Chondrocyte (in vitro differentiated cells): Measurements from ENCODE around the gene HYAL2. TPM values are rescaled to one million over a fixed set of nuclear protein-coding genes. Genes with fewer than 3 reads are reported as not detected.
A peak's percentile ranks its signal among the peaks of the same experiment; 100 is the strongest.

Experiments
- DNase-seq: peaks from one replicate; pipeline ENCODE4 v3.0.0; 2021; ENCODE audit warnings: mixed read lengths, low spot score
- H3K27ac Mint-ChIP-seq: one replicate; pipeline ENCODE4 v1.8.0; 2021; ENCODE audit warnings: mild to moderate bottlenecking, moderate library complexity, mixed read lengths; ENCODE audit not compliant: unreplicated experiment
- H3K27me3 Mint-ChIP-seq: 2 replicates; pipeline ENCODE4 v1.8.0; 2021; ENCODE audit warnings: low read depth, mixed read lengths
- H3K36me3 Mint-ChIP-seq: 2 replicates; pipeline ENCODE4 v1.8.0; 2021; ENCODE audit warnings: low read depth, mixed read lengths
- H3K4me1 Mint-ChIP-seq: 2 replicates; pipeline ENCODE4 v1.8.0; 2021; ENCODE audit warnings: low read depth, mild to moderate bottlenecking, mixed read lengths
- H3K4me3 Mint-ChIP-seq: one replicate; pipeline ENCODE4 v1.8.0; 2021; ENCODE audit warnings: mild to moderate bottlenecking, moderate library complexity, mixed read lengths; ENCODE audit not compliant: unreplicated experiment
- H3K9me3 Mint-ChIP-seq: 2 replicates; pipeline ENCODE4 v1.8.0; 2021; ENCODE audit warnings: low read depth, mixed read lengths
- CTCF ChIP-seq: fragments of 200-600 bp; sonication (generic); IDR thresholded peaks from 2 replicates; pipeline ENCODE4 v1.5.0; 2021; ENCODE audit warnings: antibody characterized with exemption, mild to moderate bottlenecking, moderate library complexity
- total RNA-seq: library from RNA; stranded (reverse); gene quantifications from 3 replicates; pipeline ENCODE4 v1.2.1, GENCODE V29; 2021

HYAL2 gene
- total RNA-seq, 1 donor from 2014 or later, result 31.3 TPM

- Mint-ChIP-seq H3K9me3 (no peaks in the 10 kb centered on the region), H3K4me1 (peaks cover 36% of the 10 kb centered on the region), H3K27ac (peak overlapping the region; percentile 22), H3K36me3 (peaks cover 1% of the 10 kb centered on the region), H3K27me3 (no peaks in the 10 kb centered on the region), H3K4me3 (no peak overlapping the region)
- DNase-seq, result no peak
- peak; percentile 86 for TF ChIP-seq CTCF
Observed at GRCh38 chr3:50347187-50347813, 24.8 kb upstream of the HYAL2 start.

GRCh38 chr3:50345586-50346234 lies 23.2 kb upstream of the HYAL2 start, which contains the start of gene ZMYND10:
ZMYND10 (minus strand) TSS chr3:50345732; CDS start chr3:50345579, 153 bp downstream.
- TF ChIP-seq CTCF, result no peak
- no peak for DNase-seq
- Mint-ChIP-seq H3K27me3 (no peaks in the 10 kb centered on the region), H3K27ac (peak within 1 kb of the TSS; percentile 22), H3K4me1 (peaks cover 25% of the 10 kb centered on the region), H3K4me3 (peak within 1 kb of the TSS; percentile 67), H3K36me3 (peaks cover 1% of the 10 kb centered on the region), H3K9me3 (no peaks in the 10 kb centered on the region)

GRCh38 chr3:50345008-50345407 lies 22.5 kb upstream of the HYAL2 start:
- no peak for TF ChIP-seq CTCF
- no peak overlapping the region for H3K27ac Mint-ChIP-seq

GRCh38 chr3:50342813-50343633 lies 20.5 kb upstream of the HYAL2 start:
- no peak overlapping the region for H3K4me3 Mint-ChIP-seq
- peaks cover 31% of the 10 kb centered on the region for H3K4me1 Mint-ChIP-seq
- no peaks in the 10 kb centered on the region for H3K27me3 Mint-ChIP-seq
- no peaks in the 10 kb centered on the region for H3K36me3 Mint-ChIP-seq
- no peaks in the 10 kb centered on the region for H3K9me3 Mint-ChIP-seq
- DNase-seq, result no peak
- no peak for TF ChIP-seq CTCF
- no peak overlapping the region for H3K27ac Mint-ChIP-seq

More at GRCh38 chr3:50345008-50345407, 22.5 kb upstream of the HYAL2 start:
- DNase-seq, result no peak
- Mint-ChIP-seq H3K27me3 (no peaks in the 10 kb centered on the region), H3K4me3 (peak overlapping the region; percentile 67), H3K4me1 (peaks cover 20% of the 10 kb centered on the region), H3K36me3 (peaks cover 1% of the 10 kb centered on the region), H3K9me3 (no peaks in the 10 kb centered on the region)

- no peaks in the 10 kb centered on the region for H3K36me3 Mint-ChIP-seq
- no peak overlapping the region for H3K27ac Mint-ChIP-seq
- no peaks in the 10 kb centered on the region for H3K27me3 Mint-ChIP-seq
Observed at GRCh38 chr3:50341996-50342650, 19.6 kb upstream of the HYAL2 start.

More at GRCh38 chr3:50341996-50342650, 19.6 kb upstream of the HYAL2 start:
- no peak for DNase-seq
- H3K4me1 Mint-ChIP-seq, result peaks cover 29% of the 10 kb centered on the region
- H3K4me3 Mint-ChIP-seq, result no peak overlapping the region
- no peak for TF ChIP-seq CTCF
- H3K9me3 Mint-ChIP-seq, result no peaks in the 10 kb centered on the region
